H54 (cell line): ENCODE results near the gene GSDME.
"Not testable (repeated sequence)": the region's sequence is repeated elsewhere in the genome, so short reads cannot be mapped to it uniquely, and the experiment has no call there.

ENCODE experiments used
- DNase-seq: peaks from one replicate; pipeline ENCODE4 v3.0.0; 2011; ENCODE audit warnings: low spot score, mixed read lengths; ENCODE audit not compliant: insufficient read length
- FAIRE-seq: peaks from 3 replicates; lab custom pipeline; 2011; peaks lifted over from hg19 to GRCh38; lab: Jason Lieb, UNC
- POLR2A ChIP-seq: IDR thresholded peaks from 2 replicates; pipeline ENCODE4 v1.6.1; 2011; ENCODE audit warnings: low read depth, mild to moderate bottlenecking, low read length

The GSDME gene

DNA sequence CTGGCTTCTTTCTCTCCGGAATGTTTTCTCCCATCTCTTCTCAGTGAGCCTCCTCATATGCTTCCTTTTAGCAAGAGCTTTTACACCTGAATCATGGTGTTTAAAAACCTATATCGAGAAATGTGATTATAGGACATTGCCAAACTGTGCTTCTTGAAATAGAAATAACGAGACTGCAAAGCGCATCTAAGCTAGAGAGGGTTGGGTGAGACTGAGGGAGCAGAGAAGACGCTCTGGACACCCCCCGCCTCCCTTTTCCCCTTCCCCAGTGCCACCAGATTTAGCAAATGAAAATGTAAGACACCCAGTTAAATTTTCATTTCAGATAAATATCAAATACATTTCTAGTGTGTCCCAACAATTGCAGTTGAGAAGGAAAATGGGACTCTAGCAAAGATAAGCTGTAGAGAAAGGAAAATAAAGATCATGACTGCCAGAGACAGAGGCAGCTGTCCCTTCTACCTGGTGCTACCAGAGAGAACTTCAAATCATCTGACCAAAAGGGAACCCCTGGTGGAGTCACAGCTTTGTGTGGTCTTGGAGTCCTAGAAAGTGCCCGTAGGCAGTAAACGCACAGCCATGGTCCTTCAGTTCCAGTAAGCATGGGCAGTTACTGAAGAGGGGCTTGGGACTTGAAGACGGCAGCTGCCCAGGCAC, 14.6 kb downstream of the GSDME start:
- DNase-seq (no peak), FAIRE-seq (no peak)
- no peak for TF ChIP-seq POLR2A

DNA sequence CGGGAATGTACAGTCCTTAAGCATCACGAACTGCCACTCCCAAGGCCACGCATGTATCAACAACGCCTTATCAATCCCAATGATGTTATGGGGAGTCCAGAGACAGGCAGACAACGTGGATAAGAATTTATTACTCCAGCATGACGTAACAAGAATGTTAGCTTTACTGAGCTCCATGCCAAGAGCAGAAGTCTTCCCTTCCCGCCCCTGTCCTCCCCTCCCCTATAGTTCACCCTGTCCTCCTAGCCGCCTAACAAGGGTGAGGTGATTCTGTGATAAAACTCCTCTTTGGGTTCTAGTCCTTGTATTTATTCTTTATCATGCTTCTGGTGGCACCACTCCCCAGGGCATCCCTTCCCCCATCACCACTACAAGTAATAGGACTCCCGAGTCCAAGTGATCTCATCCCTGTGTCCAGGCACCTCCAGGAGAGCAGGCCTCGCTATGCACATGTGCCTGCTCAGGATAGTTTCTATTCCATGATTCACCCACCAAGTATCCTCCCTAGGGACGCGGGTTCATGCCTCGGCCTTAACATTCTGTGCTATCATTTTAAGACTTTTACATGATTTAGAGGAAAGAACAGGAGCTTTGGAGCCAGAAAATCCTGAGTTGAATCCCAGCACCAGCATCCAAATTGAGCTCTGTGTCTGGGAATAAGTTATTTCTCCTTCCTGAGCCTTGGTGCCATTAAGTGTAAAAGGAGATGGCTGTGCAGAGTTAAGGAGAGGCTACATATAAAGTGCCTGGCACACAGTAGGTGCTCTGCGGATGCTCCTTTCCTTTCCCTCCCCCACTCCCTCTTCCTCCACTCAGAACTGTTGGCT, 15.4 kb downstream of the GSDME start:
- peak; percentile 98 for DNase-seq
- FAIRE-seq = peak; percentile 99
- no peak for TF ChIP-seq POLR2A

DNA sequence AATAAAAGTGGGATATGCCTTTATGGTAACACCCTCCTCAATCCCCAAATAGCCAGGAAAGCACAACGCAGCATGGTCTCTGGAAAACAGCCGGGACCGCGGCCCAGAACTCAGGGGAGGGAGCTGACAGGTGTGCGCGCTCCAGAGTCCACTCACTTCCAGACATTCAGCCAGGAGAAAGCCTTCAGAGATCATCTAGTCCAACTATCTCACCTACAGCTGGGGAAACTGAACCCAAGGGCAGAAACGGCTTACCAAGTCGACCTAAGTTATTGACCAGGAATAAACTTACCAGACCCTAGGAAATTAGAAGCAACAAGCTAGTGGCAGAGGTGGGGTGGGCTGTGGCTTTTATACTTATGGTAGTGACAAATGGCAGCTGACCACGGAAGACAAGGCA, 16.4 kb downstream of the GSDME start:
- FAIRE-seq = no peak
- no peak for DNase-seq
- no peak for TF ChIP-seq POLR2A

DNA sequence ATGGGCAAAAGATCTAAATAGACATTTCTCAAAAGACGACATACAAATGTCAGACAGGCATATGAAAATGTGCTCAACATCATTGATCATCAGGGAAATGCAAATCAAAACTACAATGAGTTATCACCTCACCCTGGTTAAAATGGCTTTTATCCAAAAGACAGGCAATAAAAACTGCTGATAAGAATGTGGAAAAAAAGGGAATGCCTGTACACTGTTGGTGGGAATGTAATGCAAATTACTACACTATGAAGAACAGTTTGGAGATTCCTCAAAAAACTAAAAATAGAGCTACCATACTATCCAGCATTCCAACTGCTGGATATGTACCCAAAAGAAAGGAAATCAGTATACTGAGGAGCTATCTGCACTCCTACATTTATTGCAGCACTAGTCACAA, 18.0 kb downstream of the GSDME start:
- no peak for FAIRE-seq
- DNase-seq = no peak
- no peak for TF ChIP-seq POLR2A

DNA sequence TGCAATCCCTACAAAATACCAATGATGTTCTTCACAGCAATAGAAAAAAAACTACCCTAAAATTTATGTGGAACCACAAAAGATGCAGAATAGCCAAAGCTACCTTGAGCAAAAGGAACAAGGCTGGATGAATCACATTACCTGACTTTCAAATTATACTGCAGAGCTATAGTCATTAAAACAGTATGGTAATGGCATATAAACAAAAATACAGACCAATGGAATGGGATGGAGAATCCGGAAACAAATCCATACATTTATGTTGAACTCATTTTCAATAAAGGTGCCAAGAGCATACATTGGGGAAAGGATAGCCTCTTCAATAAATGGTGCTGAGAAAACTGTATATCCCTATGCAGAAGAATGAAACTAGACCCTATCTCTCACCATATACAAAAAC, 18.7 kb downstream of the GSDME start:
- DNase-seq (no peak), FAIRE-seq (no peak)
- no peak for TF ChIP-seq POLR2A

DNA sequence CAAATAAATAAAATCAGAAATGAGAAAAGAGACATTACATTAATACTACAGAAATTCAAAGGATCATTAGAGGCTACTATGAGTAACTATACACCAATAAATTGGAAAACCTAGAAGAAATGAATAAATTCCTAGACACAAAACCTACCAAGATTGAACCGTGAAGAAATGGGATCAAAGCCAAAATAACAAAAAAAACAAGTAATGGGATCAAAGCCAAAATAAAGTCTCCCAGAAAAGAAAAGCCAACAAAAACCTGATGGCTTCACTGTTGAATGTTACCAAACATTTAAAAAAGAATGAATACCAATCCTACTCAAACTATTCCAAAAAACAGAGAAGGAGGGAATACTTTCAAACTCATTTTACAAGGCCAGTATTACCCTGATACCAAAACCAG, 20.0 kb downstream of the GSDME start:
- FAIRE-seq (no peak), DNase-seq (no peak)
- TF ChIP-seq POLR2A = no peak

DNA sequence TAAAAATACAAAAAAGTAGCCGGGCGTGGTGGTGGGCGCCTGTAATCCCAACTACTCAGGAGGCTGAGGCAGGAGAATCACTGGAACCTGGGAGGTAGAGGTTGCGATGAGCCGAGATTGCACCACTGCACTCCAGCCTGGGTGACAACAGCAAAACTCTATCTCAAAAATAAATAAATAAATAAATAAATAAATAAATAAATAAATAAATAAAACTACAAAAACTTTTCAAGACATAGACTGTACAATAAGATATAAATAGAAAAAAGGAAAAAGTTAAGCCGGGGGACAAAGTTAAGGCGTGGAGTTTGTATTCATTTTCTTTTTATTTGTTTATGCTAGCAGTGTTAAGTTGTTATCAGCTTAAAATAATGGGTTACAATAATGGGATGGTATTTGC, 21.7 kb downstream of the GSDME start:
- not testable (repeated sequence) for FAIRE-seq, DNase-seq

DNA sequence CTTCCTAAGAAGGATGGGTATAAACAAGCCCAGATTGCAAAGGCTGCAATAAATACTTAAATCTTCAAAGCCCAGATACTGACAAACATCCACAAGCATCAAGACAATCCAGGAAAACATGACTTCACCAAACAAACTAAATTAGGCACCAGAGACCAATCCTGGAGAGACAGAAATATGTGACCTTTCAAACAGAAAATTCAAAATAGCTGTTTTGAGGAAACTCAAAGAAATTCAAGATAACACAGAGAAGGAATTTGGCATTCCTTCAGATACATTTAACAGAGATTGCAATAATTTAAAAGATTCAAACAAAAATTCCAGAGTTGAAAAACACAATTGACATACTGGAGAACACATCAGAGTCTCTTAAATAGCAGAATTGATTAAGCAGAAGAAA, 23.0 kb downstream of the GSDME start:
- FAIRE-seq = no peak
- TF ChIP-seq POLR2A = no peak
- DNase-seq = no peak

DNA sequence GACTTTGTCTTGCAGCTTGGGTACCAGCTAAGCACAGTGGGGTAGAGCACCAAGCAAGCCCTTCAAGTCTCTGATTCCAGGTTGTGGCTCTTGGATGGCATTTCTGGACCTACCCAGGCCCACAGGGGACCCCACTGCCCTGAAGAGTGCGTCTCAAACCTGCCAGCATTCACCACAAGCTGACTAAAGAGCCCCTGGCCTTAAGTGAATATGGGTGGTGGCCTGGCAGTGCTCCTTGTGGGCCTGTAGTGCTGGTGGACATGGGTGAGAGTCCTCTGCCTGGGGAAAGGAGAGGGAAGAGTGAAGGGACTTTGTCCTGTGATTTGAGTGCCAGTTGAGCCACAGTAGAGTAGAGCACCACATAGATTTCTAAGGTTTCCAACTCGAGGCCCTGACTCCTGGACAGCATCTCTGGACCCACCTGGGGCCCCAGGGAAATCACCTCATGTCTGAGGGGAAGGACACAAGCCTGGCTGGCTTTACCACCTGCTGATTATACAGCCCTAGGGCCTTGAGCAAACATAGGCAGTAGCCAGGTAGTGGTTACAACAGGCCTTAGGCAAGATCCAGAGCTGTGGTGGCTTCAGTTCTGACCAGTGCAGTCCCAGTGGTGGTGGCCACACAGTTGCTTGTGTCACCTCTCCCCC, 23.7 kb downstream of the GSDME start:
- TF ChIP-seq POLR2A = no peak
- DNase-seq (no peak), FAIRE-seq (no peak)

DNA sequence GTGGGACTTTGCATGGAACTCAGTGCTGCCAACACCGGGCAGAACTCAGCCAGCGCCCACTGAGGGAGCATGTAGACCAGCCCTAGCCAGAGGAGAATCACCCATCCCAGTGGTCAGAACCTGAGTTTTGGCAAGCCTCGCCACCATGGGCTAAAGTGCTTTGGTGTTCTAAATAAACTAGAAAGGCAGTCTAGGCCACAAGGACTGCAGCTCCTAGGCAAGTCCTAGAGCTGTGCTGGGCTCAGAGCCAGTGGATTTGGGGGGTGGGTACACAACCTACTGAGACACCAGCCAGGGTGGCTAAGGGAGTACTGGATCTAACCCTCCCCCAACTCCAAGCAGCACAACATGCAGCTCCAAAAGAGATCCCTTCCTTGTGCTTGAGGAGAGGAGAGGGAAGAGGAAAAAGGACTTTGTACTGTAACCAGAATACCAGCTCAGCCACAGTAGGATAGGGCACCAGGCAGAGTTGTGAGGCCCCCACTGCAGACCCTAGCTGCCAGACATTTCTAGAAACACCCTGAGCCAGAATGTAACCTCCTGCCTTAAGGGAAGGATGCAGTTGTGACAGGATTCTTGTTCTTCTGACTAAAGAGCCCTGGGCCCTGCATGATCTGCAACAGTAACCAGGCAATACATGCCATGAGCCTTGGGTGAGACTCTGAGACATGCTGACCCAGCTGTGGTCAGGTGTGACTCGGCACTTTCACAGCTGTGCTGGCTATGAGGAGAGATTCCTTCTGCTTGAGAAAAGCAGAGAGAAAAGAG, 24.4 kb downstream of the GSDME start:
- no peak for TF ChIP-seq POLR2A
- peak; percentile 66 for FAIRE-seq
- peak; percentile 50 for DNase-seq

DNA sequence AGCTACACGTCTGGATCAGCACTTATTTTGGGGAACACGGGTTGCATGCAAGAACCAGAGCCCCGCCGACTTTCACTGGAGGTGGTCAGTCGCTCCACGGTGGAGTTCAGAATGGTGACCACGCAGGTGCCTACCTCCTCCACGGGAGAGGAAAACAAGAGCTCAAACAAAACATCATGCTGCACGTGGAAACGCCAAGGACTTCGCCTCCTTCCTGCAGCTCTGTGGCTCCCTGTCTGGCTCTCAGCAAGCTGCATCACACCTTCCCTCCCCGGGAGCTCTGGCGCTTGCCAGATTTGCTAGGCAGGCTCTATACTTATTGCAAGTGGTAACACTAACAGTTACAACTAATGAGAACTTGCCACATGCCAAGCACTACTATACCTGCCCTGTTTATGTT, 26.0 kb downstream of the GSDME start:
- no peak for TF ChIP-seq POLR2A
- DNase-seq = no peak
- FAIRE-seq = no peak

DNA sequence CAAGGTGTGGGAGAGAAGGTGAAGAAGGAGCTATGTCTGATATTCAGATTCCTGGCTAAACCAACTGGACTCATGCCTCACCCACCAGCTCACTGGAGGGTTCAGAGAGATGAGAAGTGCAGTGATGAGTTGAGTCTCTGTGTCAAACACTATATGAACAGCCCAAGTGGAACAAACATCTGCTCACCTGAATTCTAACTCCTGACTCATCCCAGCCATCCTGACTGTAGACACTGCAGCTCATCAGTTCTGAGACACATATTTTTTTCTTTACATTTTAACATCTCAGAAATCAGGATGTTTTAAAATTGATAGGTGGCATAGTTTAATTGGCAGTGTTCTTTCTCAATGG, 27.3 kb downstream of the GSDME start:
- FAIRE-seq (no peak), DNase-seq (no peak)
- TF ChIP-seq POLR2A = no peak

DNA sequence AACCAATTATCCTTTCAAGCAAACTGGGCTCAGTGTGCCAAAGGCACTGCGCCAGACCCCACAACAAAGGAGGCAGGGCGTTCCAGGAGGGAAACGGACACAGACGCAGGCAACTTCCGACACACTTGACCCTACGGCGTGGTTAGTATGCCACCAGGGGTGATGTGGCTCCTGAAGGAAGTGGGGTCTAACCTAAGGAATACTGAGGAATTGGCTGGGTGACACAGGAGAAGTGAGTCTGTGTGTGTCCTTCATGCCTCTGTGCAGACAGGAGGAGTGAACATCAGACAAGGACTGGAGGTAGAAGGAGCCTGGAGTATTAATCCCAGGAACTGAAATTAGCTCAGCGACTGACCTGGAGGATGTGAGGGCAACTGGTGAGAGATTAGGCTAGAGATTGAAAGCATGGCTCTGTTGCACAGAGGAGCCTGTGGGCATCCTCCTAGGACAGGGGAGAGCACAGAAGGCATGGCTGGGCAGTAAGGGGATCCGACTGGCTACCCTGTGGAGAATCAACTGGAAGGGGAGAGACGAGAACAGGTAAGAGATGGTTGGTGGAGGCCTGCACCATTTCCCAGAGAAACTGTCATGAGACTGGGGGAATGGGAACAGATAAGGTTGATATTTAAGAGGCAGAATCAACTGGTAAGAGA, 27.8 kb downstream of the GSDME start:
- TF ChIP-seq POLR2A = no peak
- FAIRE-seq (no peak), DNase-seq (no peak)
